H9 (cell line): Measurements from ENCODE around the gene HTRA1. TPM values are rescaled to one million over a fixed set of nuclear protein-coding genes. Genes with fewer than 3 reads are reported as not detected.

Source experiments
- DNase-seq: peaks from one replicate; pipeline ENCODE4 v3.0.0-alpha.2; 2017
- H2AFZ ChIP-seq: one replicate; pipeline ENCODE4 v1.6.1; 2013; ENCODE audit warnings: mild to moderate bottlenecking, low read length, control low read depth, moderate library complexity
- H2AK5ac ChIP-seq: 2 replicates; pipeline ENCODE4 v1.6.1; 2013; ENCODE audit warnings: low read length, control low read depth, mixed read lengths; ENCODE audit not compliant: insufficient read length
- H2BK120ac ChIP-seq: one replicate; pipeline ENCODE4 v1.6.1; 2013; ENCODE audit warnings: low read depth, mild to moderate bottlenecking, low read length, control low read depth, inconsistent platforms; ENCODE audit not compliant: poor library complexity, severe bottlenecking
- H2BK12ac ChIP-seq: 2 replicates; pipeline ENCODE4 v1.6.1; 2013; ENCODE audit warnings: low read length, control low read depth, mixed read lengths, low read depth; ENCODE audit not compliant: insufficient read length
- H2BK15ac ChIP-seq: 2 replicates; pipeline ENCODE4 v1.6.1; 2013; ENCODE audit warnings: low read depth, low read length, control low read depth
- H2BK20ac ChIP-seq: one replicate; pipeline ENCODE4 v1.6.1; 2013; ENCODE audit warnings: low read depth, mild to moderate bottlenecking, low read length, control low read depth, inconsistent platforms; ENCODE audit not compliant: poor library complexity, severe bottlenecking
- H2BK5ac ChIP-seq: 2 replicates; pipeline ENCODE4 v1.6.1; 2013; ENCODE audit warnings: low read length, control low read depth, mixed read lengths; ENCODE audit not compliant: insufficient read length
- H3K14ac ChIP-seq: 2 replicates; pipeline ENCODE4 v1.6.1; 2013; ENCODE audit warnings: low read length, control low read depth; ENCODE audit not compliant: insufficient read depth
- H3K18ac ChIP-seq: 2 replicates; pipeline ENCODE4 v1.6.1; 2013; ENCODE audit warnings: low read depth, mild to moderate bottlenecking, mixed read lengths, low read length, control low read depth; ENCODE audit not compliant: insufficient read length
- H3K23ac ChIP-seq: 2 replicates; pipeline ENCODE4 v1.6.1; 2013; ENCODE audit warnings: low read length, control low read depth, mixed read lengths, low read depth; ENCODE audit not compliant: insufficient read length
- H3K23me2 ChIP-seq: 2 replicates; pipeline ENCODE4 v1.6.1; 2013; ENCODE audit warnings: low read depth, mild to moderate bottlenecking, mixed read lengths, low read length, control low read depth; ENCODE audit not compliant: insufficient read length, poor library complexity, severe bottlenecking
- H3K27ac ChIP-seq: 2 replicates; pipeline ENCODE4 v1.5.1; 2013; ENCODE audit warnings: low read length, control low read depth, mixed read lengths, low read depth; ENCODE audit not compliant: insufficient read length
- H3K27me3 ChIP-seq: 2 replicates; pipeline ENCODE4 v1.6.1; 2013; ENCODE audit warnings: low read length, control low read depth, inconsistent platforms; ENCODE audit not compliant: insufficient read depth
- H3K4ac ChIP-seq: 2 replicates; pipeline ENCODE4 v1.6.1; 2013; ENCODE audit warnings: low read depth, mild to moderate bottlenecking, control low read depth, inconsistent platforms, low read length, moderate library complexity
- H3K4me1 ChIP-seq: 2 replicates; pipeline ENCODE4 v1.6.1; 2013; ENCODE audit warnings: low read length, control low read depth, inconsistent platforms; ENCODE audit not compliant: insufficient read depth
- H3K4me2 ChIP-seq: 2 replicates; pipeline ENCODE4 v1.6.1; 2013; ENCODE audit warnings: low read length, control low read depth, mixed read lengths; ENCODE audit not compliant: insufficient read length, insufficient read depth
- H3K56ac ChIP-seq: 2 replicates; pipeline ENCODE4 v1.6.1; 2013; ENCODE audit warnings: low read depth, mild to moderate bottlenecking, mixed read lengths, low read length, control low read depth; ENCODE audit not compliant: insufficient read length
- H3K79me1 ChIP-seq: 2 replicates; pipeline ENCODE4 v1.6.1; 2013; ENCODE audit warnings: low read depth, mild to moderate bottlenecking, moderate library complexity, low read length, control low read depth, inconsistent platforms; ENCODE audit not compliant: insufficient read depth, poor library complexity, severe bottlenecking
- H3K79me2 ChIP-seq: 2 replicates; pipeline ENCODE4 v1.6.1; 2013; ENCODE audit warnings: low read length, control low read depth, inconsistent platforms; ENCODE audit not compliant: insufficient read depth
- H3K9ac ChIP-seq: 2 replicates; pipeline ENCODE4 v1.6.1; 2013; ENCODE audit warnings: low read length, control low read depth, mixed read lengths; ENCODE audit not compliant: insufficient read length; ENCODE audit errors: extremely low read depth
- H3K9me3 ChIP-seq: one replicate; pipeline ENCODE4 v1.6.1; 2013; ENCODE audit warnings: low read depth, low read length, inconsistent platforms; ENCODE audit not compliant: control insufficient read depth
- H3T11ph ChIP-seq: one replicate; pipeline ENCODE4 v1.6.1; 2013; ENCODE audit warnings: mild to moderate bottlenecking, low read length, control low read depth, inconsistent platforms
- H4K20me1 ChIP-seq: one replicate; pipeline ENCODE4 v1.6.1; 2013; ENCODE audit not compliant: control insufficient read depth, insufficient read length, insufficient read depth
- H4K5ac ChIP-seq: 2 replicates; pipeline ENCODE4 v1.6.1; 2013; ENCODE audit warnings: low read depth, mild to moderate bottlenecking, mixed read lengths, low read length, control low read depth; ENCODE audit not compliant: insufficient read length
- H4K8ac ChIP-seq: replicated peaks from 2 replicates; pipeline ENCODE4 v1.6.1; 2013; ENCODE audit warnings: low read length, control low read depth, mixed read lengths, low read depth; ENCODE audit not compliant: insufficient read length
- H4K91ac ChIP-seq: 2 replicates; pipeline ENCODE4 v1.6.1; 2013; ENCODE audit warnings: low read depth, mild to moderate bottlenecking, moderate library complexity, mixed read lengths, low read length, control low read depth; ENCODE audit not compliant: insufficient read length
- H3K27ac Mint-ChIP-seq, 3 experiments: 2 replicates in 2 of 3; 3 replicates in 1 of 3; pipeline ENCODE4 v1.8.0; 2020 to 2021; ENCODE audit warnings: mixed read lengths in 3 of 3, mild to moderate bottlenecking in 1 of 3, moderate library complexity in 1 of 3
- H3K27me3 Mint-ChIP-seq: 2 replicates; pipeline ENCODE4 v1.8.0; 2021; ENCODE audit warnings: low read depth, mild to moderate bottlenecking, moderate library complexity, mixed read lengths
- H3K36me3 Mint-ChIP-seq, 3 experiments: 2 replicates in 2 of 3; 3 replicates in 1 of 3; pipeline ENCODE4 v1.8.0; 2020 to 2021; ENCODE audit warnings: low read depth in 3 of 3, mixed read lengths in 3 of 3; ENCODE audit not compliant: insufficient read depth in 1 of 3
- H3K4me1 Mint-ChIP-seq, 2 experiments: 2 replicates each; pipeline ENCODE4 v1.8.0; 2020; ENCODE audit warnings: mixed read lengths in 2 of 2
- H3K4me3 Mint-ChIP-seq, 2 experiments: 2 replicates in 1 of 2; 3 replicates in 1 of 2; pipeline ENCODE4 v1.8.0; 2020 to 2021; ENCODE audit warnings: mild to moderate bottlenecking in 2 of 2, mixed read lengths in 2 of 2, moderate library complexity in 1 of 2
- H3K9me3 Mint-ChIP-seq, 2 experiments: 2 replicates in 1 of 2; 3 replicates in 1 of 2; pipeline ENCODE4 v1.8.0; 2020; ENCODE audit warnings: mild to moderate bottlenecking in 2 of 2, mixed read lengths in 2 of 2, moderate library complexity in 1 of 2
- CTCF ChIP-seq: fragments of 200-600 bp; sonication (generic); conservative IDR thresholded peaks from 3 replicates; pipeline ENCODE4 v1.8.0; 2021; ENCODE audit warnings: antibody characterized with exemption, mild to moderate bottlenecking
- WGBS: extraction: QIAGEN DNeasy Blood & Tissue Kit; methylation state at CpG from one replicate; pipeline ENCODE4 v1.1.7; 2013; ENCODE audit warnings: missing lambda C conversion rate, low lambda C conversion rate, mixed read lengths; ENCODE audit not compliant: insufficient read length; ENCODE audit errors: extremely low coverage; 5-methylcytosine and 5-hydroxymethylcytosine counted together
- total RNA-seq: library from RNA; stranded (reverse); gene quantifications from 2 replicates; pipeline ENCODE4 v1.2.1, GENCODE V29; 2021

HTRA1 gene
- total RNA-seq, 1 experiment from 2014 or later = 11.1 TPM

- no peaks in the 10 kb centered on the region for H3K23me2 ChIP-seq
- Mint-ChIP-seq H3K4me3 (no peak overlapping the region), H3K9me3 (no peaks in the 10 kb centered on the region), H3K4me1 (peaks cover 3 to 5% of the 10 kb centered on the region in 2 experiments; a peak in 3 of 4 replicates), H3K27ac (no peak overlapping the region; a peak in 1 of 7 replicates), H3K27me3 (peaks cover 2% of the 10 kb centered on the region; the same call in 1 of the 2 replicates), H3K36me3 (peaks cover 0 to 1% (median 0%) of the 10 kb centered on the region in 3 experiments; a peak in 1 of 7 replicates)
- no peaks in the 10 kb centered on the region for H3K79me1 ChIP-seq
- H2BK120ac ChIP-seq = no peak overlapping the region
- TF ChIP-seq CTCF = no peak
- H3K4me1 ChIP-seq = no peaks in the 10 kb centered on the region
- no peak overlapping the region for H2AFZ ChIP-seq
- H2BK12ac ChIP-seq = no peak overlapping the region
- H2BK20ac ChIP-seq = no peak overlapping the region
- H2BK5ac ChIP-seq = no peak overlapping the region
- H3K9ac ChIP-seq = no peak overlapping the region
- H3K4me2 ChIP-seq = no peak overlapping the region
- no peak overlapping the region for H3K27ac ChIP-seq
- H3K18ac ChIP-seq = no peak overlapping the region
- H3K23ac ChIP-seq = no peak overlapping the region
- H3K27me3 ChIP-seq = no peaks in the 10 kb centered on the region
- no peak overlapping the region for H3K4ac ChIP-seq
- H3K56ac ChIP-seq = no peak overlapping the region
- H3K14ac ChIP-seq = no peak overlapping the region
- no peak overlapping the region for H4K91ac ChIP-seq
- H4K5ac ChIP-seq = no peak overlapping the region
- no peak overlapping the region for H2BK15ac ChIP-seq
- H3T11ph ChIP-seq = no peak overlapping the region
- no CpG with 5 or more reads among the region's 5 CpGs for WGBS
- H2AK5ac ChIP-seq = no peak overlapping the region
- H3K9me3 ChIP-seq = no peaks in the 10 kb centered on the region
- no peak overlapping the region for H4K8ac ChIP-seq
- no peaks in the 10 kb centered on the region for H4K20me1 ChIP-seq
- DNase-seq = no peak
- no peaks in the 10 kb centered on the region for H3K79me2 ChIP-seq
These were observed 38.2 kb downstream of the HTRA1 start for GRCh38 chr10:122499491-122499941.
